Adrenal gland (tissue), 5 donors: Measurements from ENCODE around the gene HCFC1.

ENCODE experiments used
- CTCF ChIP-seq, 6 experiments: fragments of 450-650 bp in 4 of 6; fragments of 200-600 bp in 2 of 6; sonication (generic) in 1 of 6; IDR thresholded peaks; 1 replicate in 5 of 6; 2 replicates in 1 of 6; pipeline versions ENCODE4 v1.5.1 to v1.8.0; 2016 to 2021; ENCODE audit warnings: antibody characterized with exemption in 6 of 6, mild to moderate bottlenecking in 2 of 6, moderate library complexity in 1 of 6
- POLR2A ChIP-seq, 2 donors: fragments of 450-650 bp; IDR thresholded peaks; one replicate each; pipeline ENCODE4 v1.6.1; 2017; ENCODE audit warnings: antibody characterized with exemption in 2 of 2, mild to moderate bottlenecking in 2 of 2, moderate library complexity in 1 of 2
- donor health status: DM: no; HTN: no; CAD: no.

DNA sequence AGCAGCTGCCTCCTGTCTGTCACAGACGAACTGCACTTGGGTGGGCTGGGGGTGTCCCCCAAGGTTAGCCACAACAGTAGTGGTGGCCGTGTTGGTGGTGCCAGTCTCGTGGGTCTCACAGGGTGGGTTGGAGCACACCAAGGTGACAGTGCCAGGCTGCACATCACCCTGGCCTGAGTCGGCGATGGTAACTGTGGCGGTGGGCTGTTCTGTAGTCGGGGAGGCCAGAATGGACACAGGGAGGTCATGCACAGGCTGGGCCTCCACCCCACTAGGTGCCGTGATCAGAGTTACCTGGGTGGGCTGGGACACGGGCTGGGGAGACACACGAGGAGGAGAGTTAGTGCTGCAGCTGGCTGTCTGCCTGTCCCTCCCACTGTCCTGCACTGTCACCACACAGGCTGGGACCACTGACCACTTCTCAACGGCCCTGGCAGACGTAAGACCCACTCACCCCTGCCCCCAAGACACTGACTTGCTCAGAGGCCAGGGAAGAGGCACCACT lies 16.3 kb downstream of the HCFC1 start:
- TF ChIP-seq CTCF (IDR thresholded peaks at IDR 0.05): no peak
- TF ChIP-seq POLR2A (IDR thresholded peaks at IDR 0.05): no peak
